GM21381 (cell line): Measurements from ENCODE around the gene IRS1.

Source experiments
- ATAC-seq: cut with Tn5 transposase; IDR thresholded peaks from one replicate; pipeline ENCODE4 v1.9.1; 2021; ENCODE audit warnings: mild to moderate bottlenecking, moderate library complexity; ENCODE audit not compliant: unreplicated experiment

IRS1 gene

DNA sequence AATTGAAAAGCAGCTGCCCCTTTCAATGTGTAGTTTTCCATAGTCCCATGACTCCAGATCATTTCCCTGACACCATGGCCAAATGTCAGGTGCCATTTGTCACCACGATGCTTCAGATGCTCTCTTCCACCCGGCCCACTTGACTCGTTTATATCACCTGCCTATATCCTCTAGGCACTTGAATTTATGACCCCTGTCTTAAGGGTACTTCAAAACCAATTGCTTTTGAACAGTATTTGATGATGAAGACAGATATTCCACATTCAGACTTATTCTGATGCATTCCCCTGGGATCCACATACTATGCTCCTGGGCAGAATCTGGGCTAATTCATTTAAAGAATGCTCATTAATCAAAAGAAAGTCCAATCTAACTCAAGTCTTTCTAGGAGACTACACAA is 19.3 kb upstream of the IRS1 start:
- no peak for ATAC-seq

DNA sequence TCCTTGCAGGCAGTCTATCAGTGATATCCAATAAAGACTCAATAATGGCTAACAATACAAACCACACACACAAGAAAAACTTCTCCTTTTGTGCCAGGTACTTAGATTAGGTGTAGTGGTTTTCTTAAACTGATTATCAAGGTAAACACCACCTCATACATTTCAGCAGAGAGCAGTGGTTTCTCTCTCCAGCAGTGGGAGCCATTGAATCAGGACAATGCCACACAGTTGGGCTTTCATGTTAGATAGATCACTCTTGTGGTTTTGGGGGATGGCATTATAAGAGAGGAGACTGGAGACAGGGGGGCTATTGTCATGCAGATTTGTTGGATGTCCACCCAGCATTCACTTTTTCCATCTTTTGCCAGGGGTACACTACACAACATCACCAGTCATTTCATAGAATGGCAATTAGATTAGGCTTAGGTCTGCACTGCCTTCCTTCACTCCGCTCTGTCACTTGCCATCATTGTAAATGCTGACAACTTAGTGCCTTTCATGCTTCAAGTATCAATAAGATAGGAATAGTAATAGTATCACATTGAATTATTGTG is 13.6 kb upstream of the IRS1 start:
- ATAC-seq = no peak

- ATAC-seq = no peak
These were observed 3.8 kb upstream of the IRS1 start for GRCh38 chr2:226803410-226803809.

DNA sequence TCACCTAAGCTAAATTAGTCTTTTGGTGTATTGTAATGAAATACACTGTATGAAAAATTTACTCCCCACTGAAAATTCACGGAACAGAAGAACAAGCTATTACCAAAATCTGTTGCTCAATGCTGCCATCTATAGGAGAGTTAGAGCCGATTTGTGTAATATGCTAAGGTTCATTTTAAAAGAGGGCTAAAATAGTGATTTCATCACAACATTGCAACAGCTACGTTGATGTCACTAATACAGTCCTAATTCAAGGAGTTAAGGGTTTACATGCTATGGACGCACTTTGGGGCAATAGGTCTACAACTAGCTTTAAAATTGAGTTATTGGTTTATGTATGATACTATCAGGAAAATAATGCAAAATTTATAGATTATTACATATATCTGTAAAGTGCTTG is 3.0 kb upstream of the IRS1 start:
- no peak for ATAC-seq

GRCh38 chr2:226800941-226801784 is 1.5 kb upstream of the IRS1 start:
- ATAC-seq = peak; percentile 79

DNA sequence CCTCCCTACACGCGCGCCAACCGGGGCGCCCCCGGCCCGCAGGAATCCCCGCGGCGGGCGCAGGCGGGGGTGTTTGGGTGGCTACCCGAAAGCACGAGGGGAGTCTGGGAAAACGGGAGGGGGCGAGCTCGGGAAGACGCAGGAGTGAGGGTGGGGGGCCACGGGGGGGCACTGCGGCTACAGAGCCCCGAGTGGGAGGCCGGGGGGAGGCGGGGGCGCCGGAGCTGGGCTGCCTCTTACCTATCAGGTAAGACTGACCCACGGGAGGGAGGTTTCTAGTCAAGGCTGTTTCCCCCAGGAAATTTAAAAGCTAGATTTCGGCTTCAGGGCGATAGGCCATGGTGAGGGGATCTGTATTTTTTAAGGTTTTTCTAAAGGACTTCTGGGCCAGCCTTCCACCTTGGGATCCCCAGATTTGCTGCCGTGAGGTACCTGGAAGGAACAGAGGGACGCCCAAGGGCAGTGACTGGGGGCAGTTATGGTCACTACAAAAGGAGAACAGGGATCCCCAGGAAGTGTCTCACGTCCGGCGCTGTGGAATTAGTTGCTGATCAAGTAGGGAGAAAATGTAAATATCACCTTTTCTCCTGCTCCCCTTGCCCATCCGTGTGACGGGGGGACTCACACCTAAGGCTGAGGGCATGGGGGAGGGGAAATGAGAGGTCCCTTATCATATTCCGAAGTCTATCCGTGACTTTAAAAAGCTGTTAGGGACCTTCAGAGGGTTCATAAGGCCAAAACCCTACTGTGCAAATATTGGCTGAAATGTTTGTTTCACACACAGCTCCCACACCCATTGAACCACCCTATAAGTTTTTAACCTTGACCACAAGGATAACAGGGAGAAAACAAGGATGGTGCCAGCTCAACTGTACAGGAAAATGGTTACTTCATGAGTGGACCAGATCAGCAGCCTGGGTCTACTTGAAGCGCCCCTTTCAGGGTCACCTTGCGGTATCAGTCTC is 638 bp upstream of the IRS1 start:
- ATAC-seq = no peak

DNA sequence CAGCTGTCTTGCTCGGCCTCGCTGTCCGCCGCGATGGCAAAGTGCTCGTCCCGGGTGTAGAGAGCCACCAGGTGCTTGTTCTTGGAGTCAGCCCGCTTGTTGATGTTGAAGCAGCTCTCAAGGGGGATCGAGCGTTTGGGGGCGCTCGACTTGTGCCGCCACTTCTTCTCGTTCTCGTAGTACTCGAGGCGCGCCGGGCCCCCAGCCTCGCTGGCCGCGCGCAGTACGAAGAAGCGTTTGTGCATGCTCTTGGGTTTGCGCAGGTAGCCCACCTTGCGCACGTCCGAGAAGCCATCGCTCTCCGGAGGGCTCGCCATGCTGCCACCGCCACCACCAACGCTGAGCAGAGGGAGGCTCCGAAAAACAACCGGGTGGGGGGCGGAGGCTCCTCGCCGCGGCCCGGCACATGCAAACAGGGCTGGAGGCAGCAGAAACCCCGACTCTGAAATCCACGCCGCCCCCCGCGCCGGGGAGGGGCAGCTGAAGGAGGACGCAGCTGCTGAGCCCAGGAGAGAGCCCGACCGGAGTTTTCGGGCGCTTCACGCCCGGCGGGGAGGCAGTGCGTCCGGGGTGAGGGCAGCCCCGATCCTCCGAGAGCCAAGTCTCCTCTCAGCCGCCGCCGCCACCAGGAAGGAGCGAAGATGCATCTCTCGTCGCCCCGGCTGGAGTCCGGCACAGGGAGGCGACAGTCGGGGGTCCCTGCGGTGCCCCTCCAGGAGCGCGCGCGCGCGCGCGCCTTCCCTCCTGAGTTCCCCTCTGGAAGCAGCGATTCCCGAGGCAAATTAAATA is 1.0 kb downstream of the IRS1 start:
- ATAC-seq = no peak

DNA sequence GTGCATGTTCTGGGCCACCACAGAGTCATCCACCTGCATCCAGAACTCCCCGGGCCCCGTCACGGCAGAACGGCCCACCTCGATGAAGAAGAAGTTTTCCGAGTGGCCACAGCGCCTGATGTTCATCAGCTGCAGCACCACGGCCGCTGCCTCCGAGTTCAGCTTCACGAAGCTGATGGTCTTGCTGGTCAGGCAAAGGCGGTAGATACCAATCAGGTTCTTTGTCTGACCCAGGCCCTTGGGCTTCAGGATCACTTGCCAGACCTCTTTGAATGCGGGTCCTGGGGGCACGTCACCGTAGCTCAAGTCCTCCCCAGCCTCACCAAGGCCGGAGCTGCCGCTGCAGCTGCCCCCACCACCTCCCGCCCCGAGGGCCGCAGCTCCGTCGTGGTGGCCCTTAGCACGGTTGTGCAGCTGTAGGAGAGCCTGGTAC is 1.6 kb downstream of the IRS1 start:
- no peak for ATAC-seq

GRCh38 chr2:226797289-226797988 is 2.2 kb downstream of the IRS1 start:
- no peak for ATAC-seq

GRCh38 chr2:226796840-226797288 is 2.8 kb downstream of the IRS1 start:
- no peak for ATAC-seq

- no peak for ATAC-seq
These were observed 3.4 kb downstream of the IRS1 start for GRCh38 chr2:226796012-226796839.

DNA sequence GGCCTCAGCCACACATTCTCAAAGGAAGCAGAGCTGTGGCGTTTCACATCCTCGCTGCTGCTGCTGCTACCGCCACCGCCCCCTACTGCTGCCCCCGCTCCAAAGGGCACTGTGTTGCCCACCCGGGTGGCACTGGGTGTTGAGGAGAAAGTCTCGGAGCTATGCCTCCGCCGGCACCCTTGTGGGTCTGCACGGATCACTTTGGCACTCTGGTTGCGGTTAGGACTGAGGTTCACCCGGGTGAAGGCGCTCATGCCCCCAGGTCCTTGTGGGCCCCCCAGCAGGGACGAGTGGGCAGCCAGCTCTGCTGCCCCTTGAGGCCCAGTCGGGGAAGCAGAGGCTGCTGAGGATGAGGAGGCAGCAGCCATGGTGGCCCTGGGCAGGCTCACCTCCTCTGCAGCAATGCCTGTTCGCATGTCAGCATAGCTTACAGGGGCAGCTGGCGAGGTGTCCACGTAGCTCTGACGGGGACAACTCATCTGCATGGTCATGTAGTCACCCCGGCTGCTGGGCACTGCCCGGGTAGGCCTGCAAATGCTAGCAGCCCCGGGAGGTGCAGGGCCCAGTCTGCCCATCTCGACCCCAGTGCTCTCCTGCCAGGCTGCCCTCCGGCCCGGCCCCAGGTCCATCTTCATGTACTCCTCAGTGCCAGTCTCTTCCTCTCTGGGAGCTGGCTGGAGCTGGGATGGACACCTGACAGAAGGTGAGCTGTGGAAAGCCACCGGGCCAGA is 4.2 kb downstream of the IRS1 start:
- no peak for ATAC-seq

- no peak for ATAC-seq
These were observed 4.9 kb downstream of the IRS1 start for GRCh38 chr2:226794751-226795171.

GRCh38 chr2:226794196-226794661 is 5.4 kb downstream of the IRS1 start:
- no peak for ATAC-seq

DNA sequence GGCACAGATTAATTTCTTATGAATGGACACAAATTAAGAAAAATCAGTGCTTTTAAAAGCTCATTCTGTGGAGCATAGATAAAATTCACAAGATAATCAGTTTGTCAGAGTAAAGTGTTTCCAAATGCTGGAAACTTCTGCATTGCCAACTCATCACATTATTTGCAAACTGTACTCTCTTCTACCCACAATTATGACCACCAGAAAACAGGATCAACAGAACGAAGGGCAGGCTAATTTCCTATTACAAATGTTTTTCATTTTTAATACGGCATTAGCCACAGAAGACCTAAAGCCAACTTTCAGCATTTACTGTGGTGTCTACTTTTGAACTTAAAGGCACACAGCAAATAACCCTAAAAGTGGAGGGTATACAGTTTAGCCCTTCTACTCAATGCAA is 6.0 kb downstream of the IRS1 start:
- no peak for ATAC-seq

- no peak for ATAC-seq
These were observed 7.3 kb downstream of the IRS1 start for GRCh38 chr2:226792155-226792881.

- peak; percentile 99 for ATAC-seq
These were observed 8.0 kb downstream of the IRS1 start for GRCh38 chr2:226791487-226792081.
